AML-193 (cell line): ENCODE measurements around the gene COL7A1.
A peak's percentile ranks its signal among the peaks of the same experiment; 100 is the strongest.

Experiments used
- DNase-seq, 2 experiments: peaks; one replicate each; lab custom pipeline; 2025; lab: John Stamatoyannopoulos, UW

The COL7A1 gene

GRCh38 chr3:48595075-48595525, at the start of gene COL7A1:
Gene COL7A1, minus strand, starts transcription at chr3:48595329. Its CDS starts 170 bp downstream, at chr3:48595159.
- no peak for DNase-seq

GRCh38 chr3:48642605-48643004, 47.5 kb upstream of the COL7A1 start:
- no peak for DNase-seq

DNA sequence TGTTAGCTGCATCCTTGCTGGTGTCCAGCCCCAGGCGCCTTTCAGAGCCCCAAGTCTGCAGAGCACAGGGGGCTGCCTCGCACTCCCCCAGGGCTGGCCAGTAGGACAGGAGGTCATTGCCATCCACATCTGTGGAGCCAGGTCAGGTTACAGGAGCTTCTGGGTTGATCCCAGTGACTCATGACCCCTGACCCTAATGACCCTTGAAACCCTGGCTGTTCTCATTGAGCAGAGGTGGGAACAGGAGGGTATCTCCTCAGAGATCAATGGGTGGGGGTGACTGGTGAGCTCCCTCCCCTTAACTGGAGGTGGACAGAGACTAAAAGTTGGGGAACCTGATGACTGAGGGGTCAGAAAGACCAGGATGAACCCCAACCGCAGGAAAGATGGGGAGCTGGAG, 46.3 kb upstream of the COL7A1 start:
- DNase-seq = no peak

DNA sequence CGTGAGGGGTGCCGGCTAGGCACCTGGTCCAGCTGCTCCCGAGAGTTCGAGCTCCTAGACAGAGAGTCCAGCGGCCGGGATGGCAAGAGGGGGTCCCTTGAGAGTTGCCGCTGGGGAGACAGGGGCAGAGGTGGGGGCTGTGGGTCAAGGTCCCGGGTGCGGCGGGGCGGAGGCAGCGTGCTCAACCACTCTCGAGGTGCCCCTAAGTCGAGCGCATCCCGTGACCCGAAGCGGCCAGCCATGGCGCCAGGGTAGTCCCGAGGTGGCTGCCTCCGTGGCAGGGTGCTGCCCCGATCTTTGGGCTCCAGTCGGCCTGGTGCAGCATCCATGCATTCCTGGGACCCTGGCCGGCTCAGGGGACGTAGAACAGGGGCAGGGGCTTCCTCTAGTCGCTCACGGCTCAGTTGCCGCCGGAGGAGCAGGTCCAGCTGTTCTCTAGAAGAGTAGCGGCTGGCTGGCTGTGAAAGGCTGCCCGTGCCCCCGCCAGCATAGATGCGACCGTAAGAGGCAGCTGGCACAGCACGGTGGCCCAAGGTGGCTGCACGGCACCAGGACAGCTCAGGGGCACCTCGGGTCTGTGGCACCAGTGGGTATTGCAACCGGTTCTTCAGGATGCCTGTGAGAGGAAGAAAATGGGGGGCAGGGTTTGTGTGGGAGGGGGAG, 44.9 kb upstream of the COL7A1 start:
- DNase-seq = no peak

DNA sequence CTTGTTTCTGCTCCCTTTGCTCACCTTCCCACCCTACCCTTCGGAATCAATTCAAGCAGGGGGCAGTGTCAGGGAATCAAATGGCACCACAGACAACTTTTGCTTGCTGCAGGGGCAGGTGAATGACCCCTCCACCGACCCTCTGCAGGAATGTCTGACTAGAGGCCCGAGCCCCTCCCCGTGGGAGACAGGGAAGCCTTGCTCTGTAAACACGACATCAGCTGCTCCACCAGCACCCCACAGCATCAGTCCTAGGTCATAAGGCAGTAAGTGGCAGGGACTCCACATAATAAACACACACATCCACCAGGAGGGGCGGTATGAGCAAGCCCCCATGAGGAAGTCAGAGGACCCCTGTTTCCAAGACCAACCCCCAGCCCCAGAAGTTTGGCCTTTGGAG, 42.2 kb upstream of the COL7A1 start:
- DNase-seq = no peak

DNA sequence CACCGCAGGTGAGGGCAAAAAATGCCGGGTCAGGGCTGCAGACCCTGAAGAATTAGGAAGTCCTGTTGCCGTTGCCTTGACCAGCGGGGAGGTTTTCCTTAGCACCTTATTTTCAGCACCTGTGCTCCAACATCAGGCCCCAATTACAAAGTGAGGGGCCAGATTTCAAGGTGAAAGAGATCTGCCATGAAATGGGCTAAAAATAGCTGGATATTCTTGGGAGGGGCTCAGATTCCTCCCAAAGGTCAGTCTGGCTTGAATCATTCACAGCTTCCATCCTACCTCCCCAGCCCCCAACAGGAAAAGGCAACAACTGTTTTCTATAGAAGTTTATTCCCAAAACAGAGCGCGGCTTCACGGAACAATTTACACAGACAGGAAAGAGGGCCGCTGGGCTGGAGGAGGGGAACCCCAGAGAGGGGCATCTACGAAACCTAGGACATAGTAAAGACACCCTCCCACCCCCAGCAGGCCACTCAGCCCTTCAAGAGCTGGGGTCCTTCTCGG, 41.1 kb upstream of the COL7A1 start:
- DNase-seq = no peak

DNA sequence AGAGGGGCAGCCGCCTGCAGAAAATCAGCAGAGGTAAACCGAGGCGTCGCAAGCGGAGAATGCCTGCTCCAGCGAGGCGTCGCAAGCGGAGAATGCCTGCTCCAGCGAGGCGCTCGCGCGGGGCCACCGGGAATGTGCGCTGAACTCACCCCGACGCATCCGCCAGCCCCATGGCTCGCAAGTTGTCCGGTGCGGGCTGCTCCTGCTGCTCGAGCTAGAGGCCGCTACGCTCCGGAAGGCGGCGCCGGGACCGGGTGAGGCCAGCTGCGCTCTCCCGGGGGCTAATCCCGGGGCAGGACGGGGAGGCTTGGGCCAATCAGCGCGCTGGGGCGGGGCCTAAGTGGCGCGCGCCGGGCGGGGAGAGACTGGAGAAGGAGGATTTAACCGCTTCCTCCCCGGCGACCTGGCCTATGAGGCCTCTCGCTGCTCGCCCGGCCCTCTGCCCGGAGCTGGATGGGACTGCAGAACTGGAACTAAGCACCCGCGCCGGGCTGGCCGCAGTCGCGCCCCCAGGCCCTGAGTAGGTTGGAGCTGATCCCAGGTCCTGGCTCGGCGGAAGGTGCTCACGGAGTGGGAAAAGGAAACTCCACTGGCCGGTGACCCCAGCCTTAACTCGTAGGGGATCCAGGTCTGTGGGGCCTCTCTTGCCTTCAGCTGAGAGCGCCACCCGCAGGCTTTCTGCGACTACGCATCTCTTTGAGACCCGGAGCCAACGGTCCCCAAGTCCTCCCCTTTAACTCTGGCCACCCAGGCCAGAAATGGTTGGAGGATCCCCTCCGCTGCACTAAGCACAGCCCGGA, 40.3 kb upstream of the COL7A1 start, which contains the start of gene SLC26A6:
Gene SLC26A6 (minus strand): TSS at position 240 of the 800 bp plus-strand sequence. CDS start 68 bp downstream, at position 172.
- DNase-seq = peak; percentile 96 to 98

GRCh38 chr3:48634661-48635221, 39.6 kb upstream of the COL7A1 start:
- peak; percentile 16 to 46 for DNase-seq

GRCh38 chr3:48633743-48634142, 38.6 kb upstream of the COL7A1 start:
- DNase-seq = no peak

- DNase-seq = no peak
Measured at GRCh38 chr3:48633256-48633655, 38.1 kb upstream of the COL7A1 start.

- DNase-seq = no peak
Measured at GRCh38 chr3:48631516-48632448, 36.7 kb upstream of the COL7A1 start.

GRCh38 chr3:48630833-48631232, 35.7 kb upstream of the COL7A1 start:
- DNase-seq = no peak

DNA sequence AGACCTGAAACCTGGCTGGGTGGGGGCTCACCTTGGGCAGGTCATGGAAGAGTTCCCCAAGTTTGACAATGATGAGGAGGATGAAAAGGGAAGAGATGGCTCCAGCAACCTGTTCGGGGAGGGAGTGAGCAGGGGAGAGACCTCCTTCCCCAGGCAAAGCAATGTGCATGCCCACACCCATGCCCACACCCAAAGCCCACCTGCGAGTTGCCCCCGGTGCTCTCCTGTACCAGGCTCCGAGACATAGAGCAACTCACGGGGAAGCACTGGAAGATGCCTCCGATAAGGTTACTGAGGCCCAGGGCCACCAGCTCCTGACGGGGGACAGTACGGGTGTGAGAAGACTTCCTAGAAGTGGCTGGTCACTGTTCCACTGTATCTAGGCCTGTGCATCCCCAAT, 35.3 kb upstream of the COL7A1 start:
- DNase-seq = no peak

DNA sequence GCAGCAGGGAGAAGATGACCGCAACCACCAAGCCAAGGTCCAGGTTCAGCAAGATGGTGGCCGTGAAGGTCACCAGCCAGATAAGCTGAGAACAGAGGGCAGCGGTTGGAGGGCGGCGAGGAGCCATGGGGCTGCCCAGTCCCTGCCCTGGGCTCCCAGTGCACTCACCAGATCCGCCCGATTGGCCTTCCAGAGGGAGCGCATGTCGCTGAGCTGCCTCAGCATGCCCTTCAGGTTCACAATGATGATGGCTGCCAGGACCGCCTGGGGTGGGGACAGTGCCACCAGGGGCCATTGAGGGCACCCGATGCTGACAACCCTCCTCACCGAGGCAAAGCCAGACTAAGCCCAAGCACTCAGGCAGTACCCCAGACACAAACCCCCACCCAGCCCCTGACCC, 34.8 kb upstream of the COL7A1 start:
- no peak for DNase-seq

- no peak for DNase-seq
Measured at GRCh38 chr3:48628277-48629017, 33.3 kb upstream of the COL7A1 start.

DNA sequence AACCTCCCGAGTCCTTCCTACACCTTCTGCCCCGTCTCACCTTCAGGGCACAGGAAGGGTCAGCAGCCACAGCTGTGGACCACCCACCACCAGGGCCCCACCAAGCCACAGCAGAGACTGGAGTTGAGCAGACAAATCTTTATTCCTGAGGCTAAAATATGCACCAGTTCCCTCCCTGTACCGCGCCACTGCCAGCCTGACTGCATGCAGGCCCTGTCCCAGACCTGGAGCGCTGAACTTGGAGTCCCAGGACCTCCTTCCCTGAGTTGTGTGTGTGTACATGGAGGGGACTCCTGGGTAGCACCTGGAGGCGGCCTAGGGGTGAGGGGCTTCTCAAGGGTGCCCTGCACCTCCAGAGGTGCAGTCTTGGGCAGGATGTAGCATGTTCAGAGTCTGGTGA, 30.5 kb upstream of the COL7A1 start:
- DNase-seq = no peak

DNA sequence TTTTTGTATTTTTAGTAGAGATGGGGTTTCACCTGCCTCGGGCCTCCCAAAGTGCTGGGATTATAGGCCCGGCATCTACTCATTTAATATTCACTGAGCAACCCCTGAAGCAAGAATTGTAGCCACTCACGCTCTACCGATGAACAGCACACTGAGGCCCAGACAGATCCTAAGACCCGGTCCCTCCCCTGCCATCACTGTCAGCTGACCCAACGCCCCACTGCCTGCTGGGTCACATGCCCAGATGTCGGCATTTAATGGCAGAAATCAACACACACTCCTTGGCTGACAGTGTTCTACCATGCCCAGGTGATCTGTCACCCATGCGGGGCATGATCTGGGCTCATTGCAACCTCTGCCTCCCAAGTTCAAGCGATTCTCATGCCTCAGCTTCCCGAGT, 29.6 kb upstream of the COL7A1 start:
- no peak for DNase-seq

- DNase-seq = no peak
Measured at GRCh38 chr3:48623851-48624547, 28.9 kb upstream of the COL7A1 start.

- DNase-seq = no peak
Measured at GRCh38 chr3:48621461-48621869, 26.3 kb upstream of the COL7A1 start, which contains the start of gene TMEM89. Gene TMEM89, minus strand, starts transcription at chr3:48621769. Its CDS starts 13 bp downstream, at chr3:48621756.
